ENCODE results near the gene ARHGAP42.

ARHGAP42 gene

DNA sequence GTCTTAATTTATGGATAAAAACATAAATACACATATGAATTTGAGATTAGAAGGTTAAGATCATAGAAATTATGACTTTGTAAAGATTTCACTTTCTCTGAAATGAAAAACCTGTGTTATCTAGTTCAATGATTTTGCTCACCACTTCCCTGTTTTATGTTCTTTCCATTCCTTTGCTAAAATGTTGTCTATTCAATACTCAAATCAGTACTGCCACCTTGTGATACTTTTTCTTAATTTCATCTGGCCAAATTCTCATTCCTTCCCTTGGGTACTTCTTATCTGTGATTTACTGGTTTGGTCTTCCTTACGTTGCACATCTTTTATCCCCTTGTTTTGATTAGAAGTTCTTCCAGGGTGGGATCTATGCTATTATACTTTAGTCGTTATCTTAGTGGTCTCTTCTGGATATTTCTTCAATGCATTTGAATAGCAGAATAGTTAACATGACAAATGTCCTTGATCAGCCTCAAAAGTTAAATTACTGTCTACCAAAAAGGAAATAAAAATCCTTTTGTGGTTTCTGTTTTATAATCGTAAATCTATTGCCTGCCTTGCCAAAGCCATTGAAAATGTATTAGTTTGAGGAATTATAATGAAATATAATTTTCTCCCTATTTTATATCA is 245.5 kb downstream of the ARHGAP42 start:
- DNase-seq = no peak

DNA sequence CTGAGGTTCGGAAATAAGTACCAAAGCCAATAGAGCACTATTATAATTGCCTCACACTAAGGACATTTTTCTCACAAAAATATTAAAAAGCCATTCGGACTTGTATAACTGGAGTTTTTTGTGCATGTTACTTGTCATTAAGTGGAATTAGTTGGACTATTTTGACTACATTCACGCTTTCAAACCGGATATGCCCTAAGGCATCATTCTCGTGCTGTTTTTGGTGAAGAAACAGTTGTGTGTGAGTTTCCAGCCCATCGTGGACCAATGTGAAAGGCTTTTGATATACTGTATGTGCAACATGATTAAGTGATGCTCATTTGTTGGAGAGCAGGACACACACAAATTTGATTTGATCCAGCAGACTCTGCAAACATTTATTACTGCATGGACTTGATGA is 249.7 kb downstream of the ARHGAP42 start:
- DNase-seq = no peak

DNA sequence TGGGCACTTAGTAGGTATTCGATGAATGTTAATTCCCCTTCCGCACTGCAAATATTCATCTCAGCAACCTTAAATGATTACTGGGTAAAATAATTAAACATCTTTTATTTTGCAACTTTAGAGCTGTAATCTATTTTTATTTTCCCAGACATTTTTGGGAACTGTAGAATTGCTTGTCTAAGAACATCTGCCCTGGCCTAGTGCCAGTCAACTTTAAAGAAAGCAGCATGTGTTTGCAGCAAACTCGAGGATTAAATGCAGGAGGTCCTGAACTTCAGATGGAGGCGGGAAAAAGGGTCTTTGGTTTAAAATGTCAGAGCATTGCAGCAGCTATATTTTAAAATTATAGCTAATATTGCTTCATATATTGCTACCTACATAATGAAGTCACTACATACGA is 252.5 kb downstream of the ARHGAP42 start:
- DNase-seq = no peak

DNA sequence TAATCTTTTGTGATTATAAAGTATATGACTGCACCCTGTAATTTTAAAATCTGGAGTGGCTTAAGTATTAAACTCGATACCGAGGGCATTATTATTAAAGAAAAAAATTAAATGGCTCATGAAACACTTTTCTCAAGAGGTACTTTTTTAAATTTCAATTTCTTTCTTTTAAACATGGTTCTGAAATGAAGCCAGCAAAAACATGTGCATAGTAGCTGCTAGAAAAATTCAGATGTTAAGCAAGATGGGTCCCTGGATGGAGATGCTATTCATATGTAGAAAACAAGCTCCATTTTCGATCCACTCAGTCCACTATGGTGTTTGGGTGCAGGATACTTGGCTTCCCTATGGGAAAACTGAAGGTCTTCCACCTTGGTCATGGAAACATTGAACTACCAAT is 253.0 kb downstream of the ARHGAP42 start:
- DNase-seq = no peak

DNA sequence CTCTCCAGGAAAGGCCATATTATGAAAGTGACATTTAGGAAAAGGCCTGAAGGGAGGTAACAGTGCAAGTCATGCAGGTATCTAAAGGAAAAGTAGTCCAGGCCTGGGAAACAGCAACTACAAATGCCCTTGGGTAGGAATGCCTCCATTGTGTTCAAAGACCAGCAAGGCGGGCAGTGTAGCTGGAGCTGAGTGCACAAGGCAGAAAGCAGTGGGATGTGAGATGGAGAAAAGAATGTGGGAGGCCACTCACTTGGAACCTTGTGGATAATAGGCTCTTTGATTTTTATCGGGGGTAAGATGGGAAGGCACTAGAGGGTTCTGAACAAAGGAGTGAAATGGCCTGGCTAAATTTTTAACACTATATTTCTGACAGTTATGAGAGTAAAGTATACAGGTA is 253.9 kb downstream of the ARHGAP42 start:
- no peak for DNase-seq

DNA sequence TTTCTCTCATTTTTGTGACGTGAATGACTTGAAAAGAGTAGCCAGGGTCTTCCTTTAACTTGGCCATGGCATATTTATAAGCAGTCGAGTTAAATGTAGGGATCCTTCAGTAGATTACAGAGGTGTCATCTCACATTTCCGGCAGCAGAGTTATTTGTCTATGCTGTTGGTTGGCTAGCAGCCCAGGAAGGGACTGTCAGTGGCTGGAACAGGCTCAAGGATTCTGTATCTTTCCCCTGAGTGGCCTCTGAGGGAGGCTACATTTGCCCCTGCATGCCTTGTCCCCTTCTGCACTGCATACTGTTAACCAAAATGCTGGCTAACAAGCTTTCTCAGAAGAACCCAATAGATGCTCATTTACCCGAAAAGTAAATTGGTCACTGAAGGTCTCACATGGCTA is 254.9 kb downstream of the ARHGAP42 start:
- no peak for DNase-seq

DNA sequence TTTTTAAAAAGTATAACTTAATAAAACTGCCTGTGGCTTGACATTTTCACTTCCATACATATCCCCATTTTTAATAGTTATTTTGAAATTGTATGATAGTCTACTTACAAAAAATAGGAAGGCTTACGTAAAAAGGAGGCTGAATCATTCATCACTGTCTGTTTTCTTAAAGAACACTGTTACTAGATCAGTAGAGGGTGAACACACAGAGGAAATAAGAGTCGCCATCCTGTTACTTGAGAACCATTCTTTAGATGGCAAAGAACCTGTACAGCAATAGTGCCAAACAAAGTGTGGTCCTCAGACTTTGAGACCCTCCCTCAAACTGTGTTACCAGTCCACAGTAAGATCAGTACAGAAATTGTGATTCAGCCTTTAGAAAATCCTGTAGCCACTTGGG is 261.8 kb downstream of the ARHGAP42 start:
- no peak for DNase-seq

DNA sequence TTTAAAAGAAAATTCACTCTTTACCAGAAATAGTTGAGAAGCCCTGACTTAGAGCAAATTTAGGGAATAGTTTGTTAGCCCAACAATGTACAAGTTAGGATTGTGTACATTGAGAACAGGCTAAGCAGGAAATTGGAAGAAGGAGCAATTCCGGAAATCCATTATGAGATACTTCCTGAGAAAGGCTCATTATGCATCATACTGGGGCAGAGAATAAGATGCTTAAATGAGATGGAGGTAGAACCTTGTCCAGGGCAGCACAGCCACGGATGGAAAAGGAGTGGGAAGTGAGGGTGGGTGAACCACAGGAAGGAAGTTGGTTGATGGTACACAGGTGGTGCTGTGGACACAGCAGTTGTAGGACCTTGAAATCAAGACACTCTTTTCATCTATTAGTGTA is 262.4 kb downstream of the ARHGAP42 start:
- DNase-seq = no peak

DNA sequence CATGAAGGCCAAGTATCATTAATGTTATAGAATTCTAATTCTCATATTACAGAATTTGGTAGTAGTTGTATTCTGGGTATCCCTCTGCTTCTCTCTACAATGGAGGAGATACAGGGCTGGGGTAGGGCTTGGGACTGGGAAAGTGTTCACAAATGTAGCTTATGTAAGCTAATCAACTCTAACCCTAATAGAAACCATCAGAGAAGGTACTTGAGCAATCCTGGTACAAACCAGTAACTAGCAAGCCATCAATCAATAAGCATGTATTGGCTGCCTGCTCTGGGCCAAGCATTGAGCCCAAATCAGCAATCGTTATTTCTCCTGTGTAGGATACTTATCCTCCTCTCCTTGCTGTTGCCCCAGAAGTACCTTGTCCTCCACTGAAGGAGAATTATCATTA is 268.2 kb downstream of the ARHGAP42 start:
- no peak for DNase-seq

DNA sequence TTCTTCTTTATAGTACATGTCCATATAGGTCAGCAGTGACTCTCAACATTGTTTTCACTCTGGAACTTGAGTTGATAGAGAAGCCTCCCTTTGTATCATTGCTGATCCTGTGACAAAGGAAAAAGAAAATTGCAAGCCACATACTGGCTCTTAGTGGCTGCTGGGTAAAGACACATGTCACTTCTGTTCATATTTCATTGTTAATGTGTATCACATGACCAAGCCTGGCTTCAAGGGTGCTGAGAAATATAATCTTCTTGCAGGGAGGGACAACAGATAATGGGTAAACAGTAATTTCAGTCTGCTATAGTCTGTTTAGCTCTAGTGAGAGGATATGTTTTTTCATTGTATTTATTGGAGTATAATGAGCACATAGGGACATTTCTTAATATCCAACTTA is 269.3 kb downstream of the ARHGAP42 start:
- DNase-seq = no peak

DNA sequence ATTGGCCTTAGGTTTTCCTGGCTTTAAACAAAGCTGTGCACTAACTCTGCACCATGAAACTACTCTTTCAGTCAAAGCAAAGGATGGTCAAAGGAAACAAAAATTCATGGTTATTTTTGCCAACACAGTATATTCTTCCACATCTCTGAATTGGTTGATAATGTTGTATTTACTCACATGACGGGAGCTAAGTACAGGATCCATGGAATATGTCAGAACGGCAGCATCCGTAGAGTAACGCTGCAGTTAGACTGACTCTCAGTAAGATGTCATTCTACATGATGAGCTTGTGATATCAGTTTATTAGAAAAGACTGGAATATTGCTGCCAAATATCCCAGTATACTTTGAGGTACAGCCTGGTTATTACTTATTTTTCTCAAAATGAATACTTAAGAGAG is 270.4 kb downstream of the ARHGAP42 start:
- DNase-seq = no peak

DNA sequence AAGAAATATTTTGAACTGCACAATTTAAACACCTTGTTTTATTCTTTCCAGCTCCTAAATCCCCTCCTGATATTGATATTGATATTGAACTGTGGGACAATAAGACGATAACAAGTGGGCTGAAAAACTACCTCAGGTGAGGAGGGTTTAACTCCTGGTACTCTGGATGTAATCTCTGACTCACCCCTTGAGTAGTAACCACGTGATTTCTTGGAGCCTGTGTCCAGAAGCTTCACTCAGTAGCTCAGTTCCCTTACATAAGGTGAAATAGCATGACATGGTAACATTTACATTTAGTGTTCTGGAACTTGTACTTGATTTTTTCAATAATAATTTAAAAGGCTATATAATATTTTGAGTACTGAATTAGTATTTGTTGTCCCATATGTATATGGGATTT is 274.5 kb downstream of the ARHGAP42 start:
- DNase-seq = no peak

DNA sequence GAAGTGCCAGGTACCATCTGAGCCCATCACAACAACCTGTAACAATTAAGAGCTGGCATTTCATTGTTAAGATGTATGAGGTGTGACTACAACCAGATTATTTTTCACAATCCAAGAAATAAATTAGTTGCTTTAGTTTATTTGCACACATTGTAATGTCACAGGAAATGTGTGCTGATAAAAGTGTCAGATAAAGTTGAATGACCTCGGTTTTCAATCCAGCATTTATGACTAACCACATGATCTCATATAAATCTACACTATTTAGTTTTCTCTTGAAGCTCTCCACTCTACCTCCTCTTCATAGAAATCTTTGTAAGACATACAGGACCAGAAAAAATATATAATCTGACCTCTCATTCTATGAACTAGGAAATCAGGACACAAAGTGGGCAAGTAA is 276.3 kb downstream of the ARHGAP42 start:
- DNase-seq = no peak

DNA sequence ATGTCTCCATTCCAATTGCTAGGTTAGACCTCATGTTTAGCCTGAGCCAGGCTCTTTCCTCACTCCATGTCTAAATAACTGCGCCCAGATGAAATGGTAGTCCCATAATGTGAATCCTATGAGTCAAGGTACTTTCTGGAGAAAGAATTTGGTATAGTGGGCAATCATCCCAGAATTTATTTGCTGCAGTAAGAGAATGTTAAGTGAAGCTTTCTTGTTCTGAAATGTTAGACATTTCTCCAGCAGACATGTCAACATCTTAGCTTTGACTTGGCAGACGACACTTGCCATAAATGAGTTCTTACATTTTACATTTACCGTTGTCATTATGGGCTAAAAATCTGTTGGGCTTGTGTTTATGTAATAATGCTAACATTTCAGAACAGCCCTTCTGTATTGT is 277.3 kb downstream of the ARHGAP42 start:
- DNase-seq = no peak

DNA sequence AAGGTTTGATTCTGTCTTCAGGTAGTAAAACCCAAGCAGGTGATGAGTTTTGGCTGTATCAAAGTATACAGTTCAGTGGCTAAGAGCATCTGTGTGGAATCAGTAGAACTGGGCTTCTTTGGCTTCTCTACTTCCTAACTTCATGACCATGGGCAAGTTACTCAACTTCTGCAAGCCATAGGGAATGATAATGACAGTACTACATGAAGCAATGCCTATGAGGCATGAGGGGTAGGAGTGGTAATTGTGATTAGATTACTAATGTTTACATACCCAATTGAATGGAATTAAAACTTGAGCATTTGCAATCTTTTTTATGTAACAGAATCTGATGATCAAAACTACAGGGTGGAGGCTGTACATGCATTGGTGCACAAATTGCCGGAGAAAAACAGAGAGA is 278.3 kb downstream of the ARHGAP42 start:
- no peak for DNase-seq

DNA sequence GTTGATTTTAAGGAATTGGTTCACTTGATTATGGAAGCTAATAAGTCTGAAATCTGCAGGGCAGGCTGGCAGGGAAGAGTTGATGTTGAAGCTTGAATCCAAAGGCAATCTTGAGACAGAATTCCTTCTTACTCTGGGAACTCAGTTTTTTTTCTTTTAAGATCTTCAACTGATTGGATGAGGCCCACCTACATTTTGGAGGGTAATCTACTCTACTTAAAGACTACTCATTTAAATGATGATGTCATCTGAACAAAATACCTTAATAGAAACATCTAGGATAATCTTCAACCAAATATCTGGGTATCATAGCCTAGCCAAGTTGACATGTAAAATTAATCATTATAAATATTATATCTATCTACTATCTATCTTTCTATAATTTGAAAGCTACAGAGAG is 279.3 kb downstream of the ARHGAP42 start:
- DNase-seq = no peak

DNA sequence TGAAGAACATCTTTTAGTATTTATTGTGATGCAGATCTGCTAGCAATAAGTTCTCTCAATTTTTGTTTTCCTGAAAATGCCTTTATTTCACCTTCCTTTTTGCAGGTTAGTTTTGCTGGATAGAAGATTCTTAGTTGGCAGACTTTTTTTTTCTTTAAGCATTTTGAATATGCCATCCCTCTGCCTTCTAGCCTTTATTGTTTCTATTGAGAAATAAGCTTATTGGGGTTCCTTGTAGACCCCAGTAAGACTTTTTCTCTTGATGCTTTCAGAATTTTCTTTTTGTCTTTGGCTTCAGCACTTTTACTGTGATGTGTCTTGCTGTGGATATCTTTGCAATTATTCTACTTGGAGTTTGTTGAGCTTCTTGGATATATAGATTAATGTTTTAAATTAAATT is 281.9 kb downstream of the ARHGAP42 start:
- no peak for DNase-seq

DNA sequence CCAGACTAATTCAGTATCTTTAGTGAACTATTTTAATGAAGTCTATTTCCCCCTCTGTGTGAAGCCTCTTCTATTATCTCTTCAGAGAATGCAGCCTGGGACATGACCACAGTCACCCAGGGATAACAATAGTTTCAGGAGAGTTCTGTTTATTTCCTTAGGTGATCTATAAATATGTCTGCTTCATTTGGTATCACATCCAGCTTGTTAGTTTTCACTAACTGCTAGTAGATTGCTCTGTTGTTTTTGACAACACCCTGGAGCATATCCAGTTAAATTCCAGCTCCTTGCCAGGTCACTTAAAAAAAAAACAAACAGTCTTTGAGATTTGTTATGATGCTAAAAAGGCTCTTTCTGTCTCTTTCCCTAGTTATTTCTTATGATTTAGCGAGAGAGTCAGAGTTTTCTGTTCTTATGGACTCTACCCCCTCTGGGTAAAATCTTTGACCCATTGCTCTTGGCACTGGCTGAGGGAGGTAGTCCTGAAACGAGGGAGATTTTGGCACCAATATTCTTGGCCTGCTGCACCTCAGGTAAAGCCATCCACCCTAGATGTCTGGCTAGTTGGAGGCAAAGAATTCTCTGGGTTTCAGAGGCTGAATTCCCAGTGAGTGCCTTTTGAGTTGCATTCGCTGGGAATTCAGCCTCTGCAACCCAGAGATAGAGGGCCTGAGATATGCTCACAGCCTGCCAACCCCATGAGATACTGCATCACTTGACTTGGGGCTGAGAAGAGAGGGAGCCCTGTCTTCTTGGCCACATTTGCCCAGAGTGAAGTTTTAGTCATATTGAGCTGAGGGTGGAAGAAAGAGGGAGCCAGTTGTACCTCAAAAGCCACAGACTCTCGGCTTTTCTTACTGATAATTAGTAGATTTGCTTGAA is 283.4 kb downstream of the ARHGAP42 start:
- no peak for DNase-seq

DNA sequence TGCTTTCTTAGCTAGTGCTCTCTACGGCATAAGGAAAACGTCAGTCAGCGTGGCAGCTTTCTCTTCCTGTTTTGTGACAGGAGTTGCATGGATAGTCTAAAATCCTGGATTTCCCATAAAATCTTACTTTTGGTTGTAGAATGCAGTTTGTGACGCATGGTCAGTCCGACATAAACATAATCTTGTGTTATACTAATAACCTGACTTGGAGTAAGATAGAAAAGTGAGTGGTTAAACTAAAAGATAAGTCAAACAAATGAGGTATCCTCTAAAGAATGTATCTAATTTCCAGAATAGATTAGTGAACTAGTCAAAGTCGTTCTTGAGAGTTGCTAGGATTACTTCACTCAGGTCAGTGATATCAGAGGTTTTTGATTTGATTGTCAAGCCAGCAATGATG is 285.0 kb downstream of the ARHGAP42 start:
- no peak for DNase-seq

DNA sequence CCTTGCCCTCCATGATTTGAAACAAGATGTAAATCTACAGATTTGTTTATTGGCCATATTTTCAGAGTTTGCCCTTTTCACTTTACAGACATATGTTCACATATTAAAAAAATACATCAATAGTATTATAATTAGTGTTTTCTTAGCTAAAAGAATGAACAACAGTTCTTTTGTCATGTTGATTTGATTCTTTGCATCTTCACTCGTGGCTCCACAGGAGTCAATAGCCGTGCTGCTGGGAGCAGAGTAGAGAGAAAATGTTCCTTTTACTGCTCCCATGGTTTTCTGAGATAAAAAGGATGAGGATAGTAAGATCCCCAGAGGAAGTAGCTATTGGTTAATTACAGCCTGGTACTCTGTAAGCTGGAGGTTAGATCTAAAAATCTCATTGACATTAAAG is 291.4 kb downstream of the ARHGAP42 start:
- no peak for DNase-seq

DNA sequence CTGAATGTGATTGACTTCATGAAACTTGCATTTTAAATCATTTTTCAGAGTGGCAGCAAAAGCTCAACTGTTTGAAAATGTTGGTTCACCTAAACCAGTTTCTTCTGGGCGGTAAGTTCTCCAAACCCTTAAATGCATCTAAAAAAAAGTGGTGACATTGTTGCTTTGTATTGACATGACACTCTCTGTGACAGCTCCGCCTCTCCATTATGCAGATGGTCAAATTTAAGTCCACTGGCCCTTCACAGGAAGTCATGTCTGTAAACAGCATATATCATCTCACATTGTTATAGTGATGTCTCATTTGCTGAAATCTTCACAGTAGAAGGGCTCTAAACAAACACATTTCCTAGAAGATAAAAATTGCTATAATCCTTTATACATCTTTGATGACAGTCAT is 291.9 kb downstream of the ARHGAP42 start:
- DNase-seq = no peak

DNA sequence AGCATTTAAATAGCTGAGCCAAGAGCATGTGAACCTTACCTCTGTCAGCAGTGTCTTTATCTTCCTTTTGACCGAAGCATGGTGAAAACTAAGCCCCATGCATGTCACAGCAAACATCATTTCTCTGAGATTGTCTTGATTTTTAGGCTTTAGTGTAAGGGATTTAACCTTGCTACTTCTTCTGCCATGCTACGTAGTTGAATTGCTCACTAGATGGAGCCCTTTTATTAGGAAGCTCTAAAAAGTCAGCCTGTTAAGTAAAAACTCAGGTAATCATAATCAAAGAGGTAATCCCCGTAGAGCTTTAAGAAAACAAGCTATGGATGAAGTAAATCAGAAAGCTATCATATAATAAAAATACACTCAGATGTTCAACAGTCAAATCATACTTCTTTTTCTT is 293.1 kb downstream of the ARHGAP42 start:
- DNase-seq = no peak

DNA sequence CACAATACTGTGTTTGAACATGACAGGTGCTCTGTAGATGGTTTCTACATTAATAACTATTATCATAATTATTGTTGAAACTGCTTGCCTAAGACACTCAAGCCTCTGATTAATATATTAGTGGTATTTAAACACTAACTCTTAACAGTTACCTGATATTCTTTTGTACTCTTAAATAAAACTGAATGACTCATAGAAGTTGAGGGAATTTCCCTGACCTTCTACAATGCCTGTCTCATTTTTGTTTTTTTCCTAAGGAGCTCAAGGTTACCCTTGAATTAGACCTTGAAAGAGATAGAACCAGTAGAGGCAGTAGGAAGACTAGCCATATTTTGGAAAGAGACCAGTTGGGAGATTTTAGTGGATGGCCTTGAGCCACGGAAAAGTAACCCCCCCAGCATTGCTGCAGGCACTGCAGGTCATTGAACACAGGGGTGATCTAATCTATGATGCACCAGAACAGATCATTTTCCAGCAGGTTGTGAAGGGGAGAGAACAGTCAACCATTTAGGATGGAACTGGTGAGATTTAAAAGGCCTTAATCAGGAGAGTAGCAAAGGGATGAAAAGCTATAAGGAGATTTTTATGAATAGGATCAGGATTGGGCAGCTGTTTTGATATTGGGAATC is 294.2 kb downstream of the ARHGAP42 start:
- DNase-seq = no peak

DNA sequence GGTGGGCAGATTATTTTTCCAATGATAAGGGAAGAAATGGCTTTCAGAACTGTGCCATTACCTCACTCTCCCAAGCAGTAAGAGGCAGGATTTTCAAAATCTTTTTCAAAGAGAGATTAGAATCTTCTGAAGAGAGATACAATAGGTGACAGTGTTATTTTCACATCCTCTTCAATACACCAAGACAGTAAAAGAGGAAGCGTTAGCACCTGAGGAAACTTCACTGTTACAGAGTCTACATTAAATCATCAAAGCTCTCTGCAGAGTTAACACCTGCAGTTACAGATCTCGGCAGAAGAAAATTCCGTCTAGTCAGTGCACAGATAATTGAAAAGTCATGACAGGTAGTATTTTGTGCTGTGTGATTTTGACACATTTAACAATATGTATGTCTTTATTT is 297.6 kb downstream of the ARHGAP42 start:
- DNase-seq = no peak

All from NK-92 treated with Interleukin-12 subunit alpha and Interleukin-12 subunit beta, amount 100 ng/mL, for 24 hours (cell line).